HepG2 (cell line): ENCODE results near the gene LCN12. TPM values are rescaled to one million over a fixed set of nuclear protein-coding genes. Genes with fewer than 3 reads are reported as not detected.

Experiments
- ERF ChIP-seq: IDR thresholded peaks from 2 replicates; pipeline ENCODE4 v1.6.1; 2018; ENCODE audit warnings: missing biosample characterization, missing genetic modification reagents
- HOXA7 ChIP-seq: sonication (generic); formaldehyde crosslinking; IDR thresholded peaks from 2 replicates; pipeline ENCODE4 v1.8.1; 2022; ENCODE audit warnings: mild to moderate bottlenecking, missing genetic modification reagents, moderate library complexity
- KDM5B ChIP-seq: sonication (generic); formaldehyde crosslinking; IDR thresholded peaks from 2 replicates; pipeline ENCODE4 v1.4.0; 2020; ENCODE audit warnings: missing genetic modification reagents, mild to moderate bottlenecking, borderline replicate concordance
- MAF1 ChIP-seq: sonication (generic); formaldehyde crosslinking; IDR thresholded peaks from 2 replicates; pipeline ENCODE4 v1.5.0; 2020; ENCODE audit warnings: missing genetic modification reagents, borderline replicate concordance
- PHF21A ChIP-seq: sonication (generic); formaldehyde crosslinking; IDR thresholded peaks from 2 replicates; pipeline ENCODE4 v1.5.0; 2020; ENCODE audit warnings: mild to moderate bottlenecking, missing genetic modification reagents
- PTBP1 ChIP-seq: fragments of 200-400 bp; formaldehyde crosslinking; IDR thresholded peaks from 2 replicates; pipeline ENCODE4 v1.6.1; 2018; ENCODE audit warnings: low read length, low read depth; ENCODE audit not compliant: poor library complexity, severe bottlenecking
- SP5 ChIP-seq: IDR thresholded peaks from 2 replicates; pipeline ENCODE4 v1.6.1; 2016; ENCODE audit warnings: low read depth, borderline replicate concordance
- TBL1XR1 ChIP-seq: fragments of 150-350 bp; IDR thresholded peaks from 2 replicates; pipeline ENCODE4 v1.6.1; 2014; ENCODE audit warnings: borderline replicate concordance, low read length; ENCODE audit not compliant: partially characterized antibody
- TEAD3 ChIP-seq: optimal IDR thresholded peaks from 2 replicates; pipeline ENCODE3; 2016; ENCODE audit warnings: borderline replicate concordance
- ZNF607 ChIP-seq: sonication (generic); formaldehyde crosslinking; IDR thresholded peaks from 2 replicates; pipeline ENCODE4 v1.5.1; 2020; ENCODE audit warnings: missing genetic modification reagents, mild to moderate bottlenecking, borderline replicate concordance
- polyA plus RNA-seq, 8 experiments: library from polyadenylated mRNA; depleted of rRNA in 3 of 8; stranded (reverse) in 7 of 8; unstranded in 1 of 8; fragments of >200 nt; fragmentation: Illumina TruSeq in 4 of 8; extraction: Trizol in 4 of 8; gene quantifications; 2 replicates each; pipeline versions ENCODE4 v1.2.1 to v1.2.3, GENCODE V29; 2011 to 2016; ENCODE audit warnings: low read depth in 4 of 8, missing spikeins in 1 of 8, mixed read lengths in 1 of 8; ENCODE audit not compliant: insufficient read depth in 1 of 8
- total RNA-seq, 5 experiments: library from RNA; depleted of rRNA; stranded (reverse); fragments of >200 nt; fragmentation: Illumina TruSeq; extraction: Trizol; gene quantifications; 2 replicates each; pipeline ENCODE4 v1.2.3, GENCODE V29; 2016; ENCODE audit warnings: low read depth in 1 of 5
- TF ChIP-seq, protein P1 (sequence below): sonication (generic); formaldehyde crosslinking; IDR thresholded peaks from 2 replicates; pipeline ENCODE4 v1.5.0; 2020; ENCODE audit warnings: mild to moderate bottlenecking, missing genetic modification reagents, borderline replicate concordance
- TF ChIP-seq, protein P2 (sequence below): sonication (generic); formaldehyde crosslinking; IDR thresholded peaks from 2 replicates; pipeline ENCODE4 v1.8.0; 2022; ENCODE audit warnings: mild to moderate bottlenecking, missing genetic modification reagents, moderate library complexity
- TF ChIP-seq, protein P3 (sequence below): sonication (generic); formaldehyde crosslinking; IDR thresholded peaks from 2 replicates; pipeline ENCODE4 v1.5.0; 2020; ENCODE audit warnings: missing genetic modification reagents, mild to moderate bottlenecking, borderline replicate concordance
- TF ChIP-seq, protein P4 (sequence below), 2 experiments: sonication (generic) in 1 of 2; formaldehyde crosslinking in 1 of 2; IDR thresholded peaks; 2 replicates each; pipeline versions ENCODE4 v1.6.1 to v1.9.0; 2014 to 2022; ENCODE audit warnings: antibody characterized with exemption in 1 of 2, borderline replicate concordance in 1 of 2, inconsistent platforms in 1 of 2, low read depth in 1 of 2, missing genetic modification reagents in 1 of 2

The LCN12 gene
- total and polyA plus RNA-seq, 2 of the 13 experiments (the other 11 are each of a cell fraction or from before 2014, with no cell fraction given) = 3.4 to 6.9 TPM

GRCh38 chr9:136945333-136946227, 6.5 kb upstream of the LCN12 start (continued):
- TF ChIP-seq, protein P1, sequence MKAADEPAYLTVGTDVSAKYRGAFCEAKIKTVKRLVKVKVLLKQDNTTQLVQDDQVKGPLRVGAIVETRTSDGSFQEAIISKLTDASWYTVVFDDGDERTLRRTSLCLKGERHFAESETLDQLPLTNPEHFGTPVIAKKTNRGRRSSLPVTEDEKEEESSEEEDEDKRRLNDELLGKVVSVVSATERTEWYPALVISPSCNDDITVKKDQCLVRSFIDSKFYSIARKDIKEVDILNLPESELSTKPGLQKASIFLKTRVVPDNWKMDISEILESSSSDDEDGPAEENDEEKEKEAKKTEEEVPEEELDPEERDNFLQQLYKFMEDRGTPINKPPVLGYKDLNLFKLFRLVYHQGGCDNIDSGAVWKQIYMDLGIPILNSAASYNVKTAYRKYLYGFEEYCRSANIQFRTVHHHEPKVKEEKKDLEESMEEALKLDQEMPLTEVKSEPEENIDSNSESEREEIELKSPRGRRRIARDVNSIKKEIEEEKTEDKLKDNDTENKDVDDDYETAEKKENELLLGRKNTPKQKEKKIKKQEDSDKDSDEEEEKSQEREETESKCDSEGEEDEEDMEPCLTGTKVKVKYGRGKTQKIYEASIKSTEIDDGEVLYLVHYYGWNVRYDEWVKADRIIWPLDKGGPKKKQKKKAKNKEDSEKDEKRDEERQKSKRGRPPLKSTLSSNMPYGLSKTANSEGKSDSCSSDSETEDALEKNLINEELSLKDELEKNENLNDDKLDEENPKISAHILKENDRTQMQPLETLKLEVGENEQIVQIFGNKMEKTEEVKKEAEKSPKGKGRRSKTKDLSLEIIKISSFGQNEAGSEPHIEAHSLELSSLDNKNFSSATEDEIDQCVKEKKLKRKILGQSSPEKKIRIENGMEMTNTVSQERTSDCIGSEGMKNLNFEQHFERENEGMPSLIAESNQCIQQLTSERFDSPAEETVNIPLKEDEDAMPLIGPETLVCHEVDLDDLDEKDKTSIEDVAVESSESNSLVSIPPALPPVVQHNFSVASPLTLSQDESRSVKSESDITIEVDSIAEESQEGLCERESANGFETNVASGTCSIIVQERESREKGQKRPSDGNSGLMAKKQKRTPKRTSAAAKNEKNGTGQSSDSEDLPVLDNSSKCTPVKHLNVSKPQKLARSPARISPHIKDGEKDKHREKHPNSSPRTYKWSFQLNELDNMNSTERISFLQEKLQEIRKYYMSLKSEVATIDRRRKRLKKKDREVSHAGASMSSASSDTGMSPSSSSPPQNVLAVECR (CRISPR knock-in tag) = peak; percentile 33; the same call in 1 of the 2 replicates
- no peak for TF ChIP-seq PHF21A (CRISPR knock-in tag)
- TF ChIP-seq, protein P2, sequence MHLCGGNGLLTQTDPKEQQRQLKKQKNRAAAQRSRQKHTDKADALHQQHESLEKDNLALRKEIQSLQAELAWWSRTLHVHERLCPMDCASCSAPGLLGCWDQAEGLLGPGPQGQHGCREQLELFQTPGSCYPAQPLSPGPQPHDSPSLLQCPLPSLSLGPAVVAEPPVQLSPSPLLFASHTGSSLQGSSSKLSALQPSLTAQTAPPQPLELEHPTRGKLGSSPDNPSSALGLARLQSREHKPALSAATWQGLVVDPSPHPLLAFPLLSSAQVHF (CRISPR knock-in tag) = 0 out of 2 replicates have a peak, but pooled peaks have one; percentile 34
- peak; percentile 7; the same call in 1 of the 2 replicates for TF ChIP-seq ZNF607 (CRISPR knock-in tag)
- TF ChIP-seq MAF1 (CRISPR knock-in tag) = no peak
- 0 out of 2 replicates have a peak, but pooled peaks have one; percentile 17 for TF ChIP-seq KDM5B (CRISPR knock-in tag)
- peak; percentile 43 for TF ChIP-seq TEAD3 (CRISPR knock-in tag)
- TF ChIP-seq HOXA7 (CRISPR knock-in tag) = no peak
- TF ChIP-seq, protein P3, sequence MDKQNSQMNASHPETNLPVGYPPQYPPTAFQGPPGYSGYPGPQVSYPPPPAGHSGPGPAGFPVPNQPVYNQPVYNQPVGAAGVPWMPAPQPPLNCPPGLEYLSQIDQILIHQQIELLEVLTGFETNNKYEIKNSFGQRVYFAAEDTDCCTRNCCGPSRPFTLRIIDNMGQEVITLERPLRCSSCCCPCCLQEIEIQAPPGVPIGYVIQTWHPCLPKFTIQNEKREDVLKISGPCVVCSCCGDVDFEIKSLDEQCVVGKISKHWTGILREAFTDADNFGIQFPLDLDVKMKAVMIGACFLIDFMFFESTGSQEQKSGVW (CRISPR knock-in tag) = no peak
- TF ChIP-seq ERF (CRISPR knock-in tag) = no peak
- no peak for TF ChIP-seq TBL1XR1
- TF ChIP-seq SP5 (CRISPR knock-in tag) = peak; percentile 73; the same call in 1 of the 2 replicates
- no peak for TF ChIP-seq PTBP1
- TF ChIP-seq, protein P4, sequence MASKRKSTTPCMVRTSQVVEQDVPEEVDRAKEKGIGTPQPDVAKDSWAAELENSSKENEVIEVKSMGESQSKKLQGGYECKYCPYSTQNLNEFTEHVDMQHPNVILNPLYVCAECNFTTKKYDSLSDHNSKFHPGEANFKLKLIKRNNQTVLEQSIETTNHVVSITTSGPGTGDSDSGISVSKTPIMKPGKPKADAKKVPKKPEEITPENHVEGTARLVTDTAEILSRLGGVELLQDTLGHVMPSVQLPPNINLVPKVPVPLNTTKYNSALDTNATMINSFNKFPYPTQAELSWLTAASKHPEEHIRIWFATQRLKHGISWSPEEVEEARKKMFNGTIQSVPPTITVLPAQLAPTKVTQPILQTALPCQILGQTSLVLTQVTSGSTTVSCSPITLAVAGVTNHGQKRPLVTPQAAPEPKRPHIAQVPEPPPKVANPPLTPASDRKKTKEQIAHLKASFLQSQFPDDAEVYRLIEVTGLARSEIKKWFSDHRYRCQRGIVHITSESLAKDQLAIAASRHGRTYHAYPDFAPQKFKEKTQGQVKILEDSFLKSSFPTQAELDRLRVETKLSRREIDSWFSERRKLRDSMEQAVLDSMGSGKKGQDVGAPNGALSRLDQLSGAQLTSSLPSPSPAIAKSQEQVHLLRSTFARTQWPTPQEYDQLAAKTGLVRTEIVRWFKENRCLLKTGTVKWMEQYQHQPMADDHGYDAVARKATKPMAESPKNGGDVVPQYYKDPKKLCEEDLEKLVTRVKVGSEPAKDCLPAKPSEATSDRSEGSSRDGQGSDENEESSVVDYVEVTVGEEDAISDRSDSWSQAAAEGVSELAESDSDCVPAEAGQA (IDR thresholded peaks at IDR 0.05; ENCODE audit: low read depth) = 0 out of 2 replicates have a peak, but pooled peaks have one; percentile 37
- TF ChIP-seq, protein P4 (CRISPR knock-in tag; IDR thresholded peaks at IDR 0.05; ENCODE audit: borderline replicate concordance) = no peak
